CD8-positive, alpha-beta T cell (primary cell): ENCODE results near the gene BFAR. TPM values are rescaled to one million over a fixed set of nuclear protein-coding genes. Genes with fewer than 3 reads are reported as not detected.

Source experiments
- total RNA-seq, 46 experiments: library from RNA in 2 of 46; stranded (reverse) in 2 of 46; gene quantifications; one replicate each; pipeline ENCODE4 v1.2.3 and lab custom pipeline; 2021 to 2026

BFAR gene
- total RNA-seq, 2 experiments from 2014 or later = 34.0 to 41.7 TPM

Other genes starting within 250 kb of the BFAR start
- 10 to 100 TPM; 23.7 to 25.7 TPM for gene PARN, start 2.7 kb upstream of the BFAR start, total RNA-seq
- gene PLA2G10, start 61.4 kb downstream of the BFAR start, total RNA-seq = not detected
- gene NPIPA3, start 70.5 kb downstream of the BFAR start, total RNA-seq = 1 to 10 TPM; 2.7 to 2.9 TPM
- gene NPIPA2, start 109.6 kb downstream of the BFAR start, total RNA-seq = 1 to 10 TPM; 3.1 to 4.0 TPM
- gene NOMO1, start 200.8 kb downstream of the BFAR start, total RNA-seq = 10 to 100 TPM; 21.3 to 24.3 TPM